Testis (tissue), 3 donors: ENCODE data around the gene LCE2A. TPM values are rescaled to one million over a fixed set of nuclear protein-coding genes. Genes with fewer than 3 reads are reported as not detected.
"Not testable (repeated sequence)": the region's sequence is repeated elsewhere in the genome, so short reads cannot be mapped to it uniquely, and the experiment has no call there.

Experiments
- DNase-seq: peaks from one replicate; pipeline ENCODE4 v3.0.0-alpha.2; 2019
- H3K27ac ChIP-seq, 2 donors: fragments of 200-600 bp; sonication (generic); one replicate each; pipeline ENCODE4 v1.5.1; 2019
- H3K27me3 ChIP-seq: fragments of 200-600 bp; sonication (generic); one replicate; pipeline ENCODE4 v1.5.1; 2019
- H3K36me3 ChIP-seq: fragments of 200-600 bp; sonication (generic); one replicate; pipeline ENCODE4 v1.5.1; 2017; ENCODE audit warnings: low read depth; ENCODE audit errors: missing control alignments
- H3K4me1 ChIP-seq: fragments of 200-600 bp; sonication (generic); one replicate; pipeline ENCODE4 v1.5.1; 2019
- H3K4me3 ChIP-seq, 2 donors: fragments of 200-600 bp; sonication (generic); one replicate each; pipeline ENCODE4 v1.5.1; 2017 to 2019
- H3K9me3 ChIP-seq: fragments of 200-600 bp; sonication (generic); one replicate; pipeline ENCODE4 v1.5.1; 2017
- POLR2A ChIP-seq: fragments of 450-650 bp; IDR thresholded peaks from one replicate; pipeline ENCODE4 v1.6.1; 2017; ENCODE audit warnings: antibody characterized with exemption, mild to moderate bottlenecking, moderate library complexity
- WGBS, 2 donors: methylation state at CpG; one replicate each; pipeline ENCODE4 v1.1.5; 2018; 5-methylcytosine and 5-hydroxymethylcytosine counted together
- intact Hi-C: fragments of 100-400 bp; cut with DNase I; formaldehyde crosslinking; loops from one replicate; pipeline ENCODE4 v1.15.1; 2023; ENCODE audit warnings: low total_unique reads
- polyA plus RNA-seq: library from polyadenylated mRNA; stranded (reverse); fragments of 350-450 nt; fragmentation: Illumina TruSeq; extraction: RNeasy Lipid Tissue Mini Kit (QIAGEN cat#74804); gene quantifications from one replicate; pipeline ENCODE4 v1.2.3, GENCODE V29; 2014; ENCODE audit warnings: low read depth, low replicate concordance; ENCODE audit not compliant: insufficient read depth
- total RNA-seq, 2 donors: library from RNA; depleted of rRNA; stranded (reverse); fragments of >200 nt; gene quantifications; one replicate each; pipeline ENCODE4 v1.2.3, GENCODE V29; 2016
- TF ChIP-seq, protein P1 (sequence below), 3 experiments: fragments of 450-650 bp in 2 of 3; fragments of 200-600 bp in 1 of 3; sonication (generic) in 1 of 3; IDR thresholded peaks; one replicate each; pipeline ENCODE4 v1.5.1; 2016 to 2019; ENCODE audit warnings: antibody characterized with exemption in 3 of 3, mild to moderate bottlenecking in 2 of 3, moderate library complexity in 1 of 3

Gene LCE2A
- total and polyA plus RNA-seq, 3 donors from 2014 or later, result not detected

DNA sequence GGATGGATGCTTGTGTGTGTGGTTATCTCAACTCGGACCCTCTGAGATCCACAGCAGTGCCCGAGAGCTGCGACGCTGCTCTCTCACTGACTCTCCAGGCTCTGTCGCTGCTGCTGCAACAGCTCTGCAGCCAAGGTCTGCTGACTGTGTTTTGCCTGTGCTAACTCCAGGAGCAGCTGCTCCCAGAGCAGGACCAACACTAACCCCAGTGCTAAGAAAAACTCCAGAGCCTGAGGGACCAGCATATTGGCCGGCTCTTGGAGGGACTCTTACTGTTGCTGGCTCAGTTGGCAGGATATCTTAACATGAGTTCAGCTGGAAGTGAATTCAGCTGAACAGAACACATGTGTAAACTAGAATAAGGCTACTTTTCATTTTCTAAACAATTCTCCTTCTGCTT is 18.7 kb upstream of the LCE2A start:
- TF ChIP-seq POLR2A, result no peak
- TF ChIP-seq, protein P1, sequence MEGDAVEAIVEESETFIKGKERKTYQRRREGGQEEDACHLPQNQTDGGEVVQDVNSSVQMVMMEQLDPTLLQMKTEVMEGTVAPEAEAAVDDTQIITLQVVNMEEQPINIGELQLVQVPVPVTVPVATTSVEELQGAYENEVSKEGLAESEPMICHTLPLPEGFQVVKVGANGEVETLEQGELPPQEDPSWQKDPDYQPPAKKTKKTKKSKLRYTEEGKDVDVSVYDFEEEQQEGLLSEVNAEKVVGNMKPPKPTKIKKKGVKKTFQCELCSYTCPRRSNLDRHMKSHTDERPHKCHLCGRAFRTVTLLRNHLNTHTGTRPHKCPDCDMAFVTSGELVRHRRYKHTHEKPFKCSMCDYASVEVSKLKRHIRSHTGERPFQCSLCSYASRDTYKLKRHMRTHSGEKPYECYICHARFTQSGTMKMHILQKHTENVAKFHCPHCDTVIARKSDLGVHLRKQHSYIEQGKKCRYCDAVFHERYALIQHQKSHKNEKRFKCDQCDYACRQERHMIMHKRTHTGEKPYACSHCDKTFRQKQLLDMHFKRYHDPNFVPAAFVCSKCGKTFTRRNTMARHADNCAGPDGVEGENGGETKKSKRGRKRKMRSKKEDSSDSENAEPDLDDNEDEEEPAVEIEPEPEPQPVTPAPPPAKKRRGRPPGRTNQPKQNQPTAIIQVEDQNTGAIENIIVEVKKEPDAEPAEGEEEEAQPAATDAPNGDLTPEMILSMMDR (IDR thresholded peaks at IDR 0.05), result no peak

DNA sequence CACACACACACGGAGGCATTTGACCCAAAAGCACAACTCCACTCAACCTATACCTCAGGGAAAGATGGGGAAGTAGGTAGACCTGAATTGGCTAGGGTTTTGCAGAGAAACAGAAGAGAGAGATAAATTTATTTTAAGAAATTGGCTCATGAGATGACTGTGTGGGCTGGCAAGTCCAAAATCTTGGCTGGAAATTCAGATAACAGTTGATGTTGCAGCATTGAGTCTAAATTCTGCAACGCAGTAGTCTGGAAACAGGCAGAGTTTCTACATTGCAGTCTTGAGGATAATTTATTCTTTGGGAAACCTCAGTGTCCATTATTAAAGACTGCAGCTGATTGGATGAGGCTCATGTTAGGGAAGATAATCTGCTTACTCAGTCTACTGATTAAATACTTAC is 16.5 kb upstream of the LCE2A start:
- TF ChIP-seq, protein P1 (IDR thresholded peaks at IDR 0.05), result no peak
- no peak for TF ChIP-seq POLR2A
- WGBS, 2 donors, result 73 to 78% methylated on average over 2 of the region's 2 CpGs
- intact Hi-C loops, result no loop called here

More for the DNA sequence above, 18.7 kb upstream of the LCE2A start:
- Histone ChIP-seq H3K4me3 (no peak overlapping the region), H3K27me3 (no peaks in the 10 kb centered on the region), H3K4me1 (no peaks in the 10 kb centered on the region), H3K9me3 (no peaks in the 10 kb centered on the region), H3K36me3 (no peaks in the 10 kb centered on the region), H3K27ac (no peak overlapping the region)
- 69 to 91% methylated on average over 6 of the region's 6 CpGs for WGBS, 2 donors
- intact Hi-C loops, result no loop called here
- DNase-seq, result no peak

DNA sequence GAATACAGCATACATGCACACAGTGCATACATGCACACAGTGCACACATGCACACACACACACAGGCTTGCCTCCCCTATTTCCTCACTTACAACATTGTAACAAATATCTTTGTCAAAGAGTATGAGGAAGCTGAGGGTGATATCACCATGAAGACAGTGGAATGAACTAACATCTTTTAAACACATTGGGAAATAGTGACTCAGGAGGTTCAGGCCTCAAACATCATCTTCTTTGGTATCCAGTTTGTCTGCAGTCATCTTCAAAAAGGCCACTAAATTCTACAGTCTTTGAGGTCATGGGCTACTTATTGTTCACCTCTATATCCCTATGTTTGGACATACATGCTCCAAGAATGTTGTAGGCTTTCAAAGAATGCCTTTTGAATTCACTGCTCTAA is 14.3 kb upstream of the LCE2A start:
- no peak overlapping the region for H3K4me3 ChIP-seq
- no peaks in the 10 kb centered on the region for H3K36me3 ChIP-seq
- no peaks in the 10 kb centered on the region for H3K4me1 ChIP-seq
- no peak for DNase-seq
- intact Hi-C loops, result no loop called here
- H3K9me3 ChIP-seq, result no peaks in the 10 kb centered on the region
- no peak overlapping the region for H3K27ac ChIP-seq
- TF ChIP-seq, protein P1 (IDR thresholded peaks at IDR 0.05), result no peak
- TF ChIP-seq POLR2A, result no peak
- no peaks in the 10 kb centered on the region for H3K27me3 ChIP-seq

More for the DNA sequence above, 16.5 kb upstream of the LCE2A start:
- H3K36me3 ChIP-seq, result no peaks in the 10 kb centered on the region
- no peaks in the 10 kb centered on the region for H3K9me3 ChIP-seq
- no peaks in the 10 kb centered on the region for H3K27me3 ChIP-seq
- no peak overlapping the region for H3K4me3 ChIP-seq
- H3K27ac ChIP-seq, result no peak overlapping the region
- no peak for DNase-seq
- H3K4me1 ChIP-seq, result no peaks in the 10 kb centered on the region

DNA sequence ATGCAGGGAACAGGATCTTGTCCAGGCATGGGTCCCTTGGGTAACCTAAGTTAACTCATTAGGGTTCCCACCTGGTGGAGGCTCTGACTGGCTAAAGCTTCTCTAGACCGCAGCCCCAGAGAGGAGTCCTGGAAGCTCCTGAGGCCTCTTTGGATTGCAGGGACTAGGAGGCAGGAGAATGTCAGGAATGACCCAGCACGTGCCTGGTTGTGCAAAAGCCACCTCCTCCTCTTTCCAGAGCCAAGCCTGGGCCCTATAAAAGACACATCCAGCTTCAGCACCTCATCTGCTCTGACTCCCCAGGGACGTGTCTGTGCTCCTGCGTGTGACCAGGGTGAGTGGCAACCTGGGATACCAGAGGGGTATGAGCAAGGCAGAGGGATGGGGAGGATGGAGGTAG is 12.3 kb upstream of the LCE2A start, which contains the start of gene LCE2B:
Gene LCE2B, plus strand, starts transcription at position 301 of the 400 bp plus-strand sequence. CDS start 721 bp downstream, outside the sequence.
- H3K4me1 ChIP-seq, H3K4me3 ChIP-seq, H3K27me3 ChIP-seq, H3K9me3 ChIP-seq, H3K27ac ChIP-seq, DNase-seq, intact Hi-C loops, H3K36me3 ChIP-seq: not testable (repeated sequence)
- WGBS, 2 donors, result 62 to 72% methylated on average over 2 to 4 of the region's 4 CpGs

DNA sequence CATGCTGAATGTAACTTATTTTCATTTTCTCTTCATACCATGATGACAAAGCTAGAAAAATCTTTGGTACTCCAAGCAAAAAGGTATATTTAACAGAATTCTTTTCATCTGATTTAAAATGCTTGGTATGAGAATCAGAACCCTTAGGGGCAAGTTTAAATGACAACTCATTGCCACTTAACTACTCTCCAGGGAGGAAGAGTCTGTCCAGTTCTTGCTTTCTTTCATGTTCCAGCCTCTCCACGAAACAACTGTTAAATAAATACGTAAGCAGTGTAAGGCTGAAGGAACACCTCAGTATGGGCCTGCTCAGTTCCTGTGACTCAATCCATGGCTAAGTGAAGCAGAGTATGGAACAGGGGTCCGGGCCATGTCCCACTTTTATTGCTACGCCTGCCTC is 1.6 kb downstream of the LCE2A start:
- H3K4me1 ChIP-seq, result no peaks in the 10 kb centered on the region
- H3K4me3 ChIP-seq, result no peak overlapping the region
- intact Hi-C loops, result no loop called here
- no peaks in the 10 kb centered on the region for H3K27me3 ChIP-seq
- no peak for DNase-seq
- H3K27ac ChIP-seq, result no peak overlapping the region
- no peaks in the 10 kb centered on the region for H3K9me3 ChIP-seq
- 90% methylated on average over 4 of the region's 4 CpGs for WGBS, 2 donors
- H3K36me3 ChIP-seq, result no peaks in the 10 kb centered on the region
- TF ChIP-seq, protein P1 (IDR thresholded peaks at IDR 0.05), result no peak
- no peak for TF ChIP-seq POLR2A
